Ramos (cell line): Measurements from ENCODE around the gene PRDX2.
"Not testable (repeated sequence)": the region's sequence is repeated elsewhere in the genome, so short reads cannot be mapped to it uniquely, and the experiment has no call there.

Experiments
- in situ Hi-C: fragments of 300-500 bp; cut with MboI; formaldehyde crosslinking; loops from one replicate; pipeline ENCODE4 v1.14.3; 2022; ENCODE audit warnings: low sequenced_read_pairs; ENCODE audit not compliant: unreplicated experiment

The PRDX2 gene

GRCh38 chr19:12828494-12828893 lies 26.9 kb upstream of the PRDX2 start:
- in situ Hi-C loops = no loop called here

- in situ Hi-C loops = no loop called here
Observed at GRCh38 chr19:12825254-12826131, 23.9 kb upstream of the PRDX2 start.

GRCh38 chr19:12821761-12822160 lies 20.2 kb upstream of the PRDX2 start:
- in situ Hi-C loops = no loop called here

GRCh38 chr19:12817810-12818209 lies 16.2 kb upstream of the PRDX2 start:
- in situ Hi-C loops = not testable (repeated sequence)

GRCh38 chr19:12817188-12817587 lies 15.6 kb upstream of the PRDX2 start:
- in situ Hi-C loops = not testable (repeated sequence)

- in situ Hi-C loops = no loop called here
Observed at GRCh38 chr19:12815088-12815487, 13.5 kb upstream of the PRDX2 start.

DNA sequence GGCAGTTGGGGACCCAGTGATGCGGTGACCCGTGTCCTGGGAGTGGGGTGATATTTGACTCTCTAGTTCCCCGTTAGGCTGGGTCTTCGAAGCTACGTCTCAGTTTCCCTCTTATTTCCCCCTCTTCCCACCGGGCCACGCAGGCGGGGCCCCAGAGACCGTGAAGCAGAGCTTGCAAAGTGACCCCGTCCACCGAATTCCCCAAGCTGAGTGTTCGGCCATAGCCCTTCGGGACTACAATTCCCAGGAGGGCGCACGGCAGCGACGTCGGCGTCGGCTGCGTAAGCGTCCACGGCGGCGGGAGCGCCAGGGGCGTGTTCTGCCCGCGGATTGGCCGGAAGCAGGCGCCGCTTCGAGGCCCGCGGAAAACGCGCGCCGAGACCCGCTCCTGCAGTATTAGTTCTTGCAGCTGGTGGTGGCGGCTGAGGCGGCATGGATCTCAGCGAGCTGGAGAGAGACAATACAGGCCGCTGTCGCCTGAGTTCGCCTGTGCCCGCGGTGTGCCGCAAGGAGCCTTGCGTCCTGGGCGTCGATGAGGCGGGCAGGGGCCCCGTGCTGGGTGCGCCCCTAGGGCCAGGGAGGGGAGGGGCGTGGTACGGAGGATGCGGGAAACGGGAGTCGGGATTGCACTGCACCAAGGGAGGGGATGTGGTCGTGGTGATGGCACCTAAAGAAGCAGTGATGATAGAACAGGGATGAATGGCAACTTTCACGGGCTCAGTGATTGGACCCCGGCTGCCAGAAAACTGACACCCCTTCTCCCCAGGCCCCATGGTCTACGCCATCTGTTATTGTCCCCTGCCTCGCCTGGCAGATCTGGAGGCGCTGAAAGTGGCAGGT lies 4.9 kb upstream of the PRDX2 start, which contains the start of gene RNASEH2A:
Gene RNASEH2A (plus strand): TSS at position 343 of the 840 bp plus-strand sequence. CDS start 90 bp downstream, at position 433.
- in situ Hi-C loops = no loop called here

GRCh38 chr19:12804051-12804450 lies 2.5 kb upstream of the PRDX2 start:
- in situ Hi-C loops = no loop called here

GRCh38 chr19:12802267-12803106 lies 887 bp upstream of the PRDX2 start:
- in situ Hi-C loops = no loop called here

GRCh38 chr19:12800923-12801465 lies 606 bp downstream of the PRDX2 start:
- in situ Hi-C loops = no loop called here

- in situ Hi-C loops = no loop called here
Observed at GRCh38 chr19:12800466-12800770, 1.2 kb downstream of the PRDX2 start.

DNA sequence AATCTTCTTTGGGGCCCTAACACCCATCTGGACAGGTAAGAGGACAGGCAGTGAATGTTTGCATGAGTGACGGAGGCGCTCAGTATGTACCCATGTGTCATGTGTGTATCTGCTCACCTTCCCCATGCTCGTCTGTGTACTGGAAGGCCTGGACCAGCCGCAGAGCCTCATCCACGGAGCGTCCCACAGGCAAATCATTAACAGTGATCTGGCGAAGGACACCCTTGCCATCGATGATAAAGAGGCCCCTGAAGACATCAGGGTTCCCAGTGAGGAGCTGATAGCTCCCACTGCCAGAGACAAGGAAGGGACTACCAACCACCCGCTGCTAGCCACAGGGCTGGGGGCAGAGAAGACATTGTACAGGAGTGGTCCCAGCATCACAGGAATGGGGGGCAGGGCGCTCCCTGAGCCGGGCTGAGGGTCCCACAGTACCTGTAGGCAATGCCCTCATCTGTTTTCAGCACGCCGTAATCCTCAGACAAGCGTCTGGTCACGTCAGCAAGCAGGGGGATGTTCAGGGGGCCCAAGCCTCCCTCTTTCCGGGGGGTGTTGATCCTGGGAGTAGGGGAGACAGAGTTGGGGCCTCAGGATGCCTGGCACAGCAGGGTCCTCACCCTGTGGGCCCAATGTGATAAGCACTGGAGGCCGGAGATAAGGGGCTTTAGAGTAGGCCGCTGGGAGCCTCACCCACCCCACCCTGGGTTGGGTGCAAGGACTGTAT lies 1.7 kb downstream of the PRDX2 start:
- in situ Hi-C loops = loop anchor here (5.0 kb wide), 1 partner anchor 38 kb away; no protein-coding TSS in a partner anchor

DNA sequence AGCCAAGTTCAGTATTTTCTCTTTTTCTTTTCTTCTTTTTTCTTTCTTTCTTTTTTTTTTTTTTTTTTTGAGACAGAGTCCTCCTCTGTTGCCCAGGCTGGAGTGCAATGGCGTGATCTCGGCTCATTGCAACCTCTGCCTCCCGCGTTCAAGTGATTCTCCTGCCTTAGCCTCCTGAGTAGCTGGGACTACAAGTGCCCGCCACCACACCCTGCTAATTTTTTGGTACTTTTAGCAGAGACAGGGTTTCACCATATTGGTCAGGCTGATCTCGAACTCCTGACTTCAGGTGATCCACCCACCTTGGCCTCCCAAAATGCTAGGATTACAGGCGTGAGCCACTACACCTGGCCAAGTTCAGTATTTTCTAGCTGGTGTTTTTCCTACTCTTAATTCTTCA lies 4.0 kb downstream of the PRDX2 start:
- in situ Hi-C loops = loop anchor here (5.0 kb wide), 1 partner anchor 35 kb away; no protein-coding TSS in a partner anchor

- in situ Hi-C loops = loop anchor here (5.0 kb wide), 1 partner anchor 35 kb away; no protein-coding TSS in a partner anchor
Observed at GRCh38 chr19:12797141-12797587, 4.4 kb downstream of the PRDX2 start.

DNA sequence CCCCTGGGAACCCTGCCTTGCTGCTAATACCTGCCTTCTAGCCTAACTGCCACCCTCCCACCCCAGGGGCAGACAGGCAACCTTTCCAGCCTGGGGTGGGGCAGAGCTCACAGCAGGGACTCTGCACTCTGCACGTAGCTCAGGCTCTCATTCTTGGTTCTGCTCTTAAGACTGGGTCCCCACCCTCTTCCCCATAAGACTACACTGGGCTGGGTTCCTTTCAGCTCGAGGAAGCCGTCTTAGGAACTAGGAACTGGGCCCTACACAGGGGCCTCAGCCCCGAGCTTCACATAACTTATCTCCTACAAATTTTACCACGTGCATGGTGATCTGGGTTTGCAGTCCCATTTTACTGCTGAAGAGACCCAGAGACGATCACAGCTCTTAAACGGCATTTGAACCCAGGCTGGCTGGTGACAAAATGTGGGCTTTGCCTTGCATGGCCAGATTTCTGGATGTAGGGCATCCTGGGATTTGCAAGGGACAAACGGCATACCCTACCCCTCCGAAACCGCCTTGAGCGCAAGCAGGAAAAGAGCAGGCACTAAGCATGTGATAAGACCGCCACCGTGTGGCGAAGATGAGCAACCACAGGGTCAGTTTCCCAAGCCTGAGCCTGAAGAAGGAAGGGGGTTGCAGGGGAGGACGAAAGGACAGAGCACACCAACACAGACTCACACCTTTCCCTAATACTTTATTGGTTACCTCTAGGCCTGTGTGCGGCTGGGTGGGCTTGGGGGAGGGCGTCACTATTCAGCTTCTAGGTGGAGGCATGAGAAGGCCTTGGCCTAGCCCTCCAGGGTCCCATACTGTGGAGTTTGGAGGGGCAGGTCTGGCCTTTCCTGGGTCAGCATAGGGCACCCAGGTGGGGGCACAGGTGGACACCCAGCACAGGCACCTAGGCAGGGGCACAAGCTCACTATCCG lies 5.2 kb downstream of the PRDX2 start:
- in situ Hi-C loops = loop anchor here (5.0 kb wide), 1 partner anchor 34 kb away; no protein-coding TSS in a partner anchor

- in situ Hi-C loops = loop anchor here (5.0 kb wide), 1 partner anchor 33 kb away; no protein-coding TSS in a partner anchor
Observed at GRCh38 chr19:12794971-12795381, 6.6 kb downstream of the PRDX2 start.

DNA sequence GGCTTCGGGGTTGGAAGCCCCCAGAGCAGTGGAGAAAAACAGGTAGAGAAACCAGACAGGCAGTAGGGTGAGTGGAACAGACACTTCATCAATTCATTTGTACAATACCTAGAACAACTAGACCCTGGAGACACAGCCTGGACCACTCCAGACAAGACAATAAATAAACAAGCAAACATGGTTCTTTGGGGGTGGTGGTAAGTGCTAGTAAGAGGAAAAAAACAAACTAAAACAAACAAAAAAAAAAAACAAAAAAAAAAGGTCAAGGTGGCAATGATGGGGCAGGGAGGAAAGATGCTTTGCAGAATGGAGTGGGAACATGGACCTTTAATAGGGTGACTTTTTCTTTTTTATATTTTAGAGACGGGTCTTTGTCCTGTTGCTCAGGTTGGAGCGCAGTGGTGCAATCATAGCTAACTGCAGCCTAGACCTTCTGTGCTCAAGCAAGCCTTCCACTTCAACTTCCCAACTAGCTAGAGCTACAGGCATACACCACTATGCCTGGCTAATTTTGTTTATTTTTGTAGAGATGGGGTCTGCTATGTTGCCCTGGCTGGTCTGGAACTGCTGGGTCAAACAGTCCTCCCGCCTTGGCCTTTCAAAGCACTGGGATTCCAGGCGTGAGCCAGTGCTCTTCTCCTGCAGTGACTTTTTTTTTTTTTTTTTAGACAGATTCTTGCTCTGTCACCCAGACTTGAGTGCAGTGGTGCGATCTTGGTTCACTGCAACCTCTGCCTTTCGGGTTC lies 7.2 kb downstream of the PRDX2 start:
- in situ Hi-C loops = no loop called here
